Measurements from ENCODE around the gene PIGB.

GRCh38 chr15:55334997-55335396 is 16.0 kb downstream of the PIGB start:
- TF ChIP-seq, protein P1, sequence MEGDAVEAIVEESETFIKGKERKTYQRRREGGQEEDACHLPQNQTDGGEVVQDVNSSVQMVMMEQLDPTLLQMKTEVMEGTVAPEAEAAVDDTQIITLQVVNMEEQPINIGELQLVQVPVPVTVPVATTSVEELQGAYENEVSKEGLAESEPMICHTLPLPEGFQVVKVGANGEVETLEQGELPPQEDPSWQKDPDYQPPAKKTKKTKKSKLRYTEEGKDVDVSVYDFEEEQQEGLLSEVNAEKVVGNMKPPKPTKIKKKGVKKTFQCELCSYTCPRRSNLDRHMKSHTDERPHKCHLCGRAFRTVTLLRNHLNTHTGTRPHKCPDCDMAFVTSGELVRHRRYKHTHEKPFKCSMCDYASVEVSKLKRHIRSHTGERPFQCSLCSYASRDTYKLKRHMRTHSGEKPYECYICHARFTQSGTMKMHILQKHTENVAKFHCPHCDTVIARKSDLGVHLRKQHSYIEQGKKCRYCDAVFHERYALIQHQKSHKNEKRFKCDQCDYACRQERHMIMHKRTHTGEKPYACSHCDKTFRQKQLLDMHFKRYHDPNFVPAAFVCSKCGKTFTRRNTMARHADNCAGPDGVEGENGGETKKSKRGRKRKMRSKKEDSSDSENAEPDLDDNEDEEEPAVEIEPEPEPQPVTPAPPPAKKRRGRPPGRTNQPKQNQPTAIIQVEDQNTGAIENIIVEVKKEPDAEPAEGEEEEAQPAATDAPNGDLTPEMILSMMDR (IDR thresholded peaks at IDR 0.05), result no peak
- TF ChIP-seq EP300 (IDR thresholded peaks at IDR 0.05), result no peak
